Measurements from ENCODE around the gene AFDN. TPM values are rescaled to one million over a fixed set of nuclear protein-coding genes. Genes with fewer than 3 reads are reported as not detected.
A peak's percentile ranks its signal among the peaks of the same experiment; 100 is the strongest.

Gene AFDN
- total and polyA plus RNA-seq, 8 donors = 137 to 422 (median 284) TPM

DNA sequence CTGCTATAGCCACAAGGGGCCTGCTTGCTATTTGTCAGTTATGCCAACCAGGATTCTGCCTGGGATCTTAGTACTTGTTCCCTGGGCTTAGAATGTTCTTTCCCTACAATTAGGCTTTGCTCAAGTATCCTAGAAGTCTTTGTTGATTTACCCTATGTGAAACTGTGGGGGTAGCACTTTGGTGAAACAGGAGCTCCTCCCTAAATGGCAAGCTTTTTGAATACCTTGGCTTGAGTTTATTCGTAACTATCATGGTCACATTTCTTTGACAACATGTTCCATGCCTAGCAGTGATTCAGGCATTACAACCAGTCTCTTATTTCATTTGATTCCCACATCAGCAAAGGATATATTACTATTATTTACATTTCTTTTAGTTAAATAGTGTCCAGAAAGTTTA, 21.2 kb downstream of the AFDN start:
- H3K36me3 ChIP-seq = no peaks in the 10 kb centered on the region
- peak overlapping the region in 1 of 2 donors; percentile 2 for H3K27ac ChIP-seq
- intact Hi-C loops (cut with DNase I) = no loop called here
- DNase-seq (no peak), ATAC-seq (peak; percentile 4)
- TF ChIP-seq, protein P1, sequence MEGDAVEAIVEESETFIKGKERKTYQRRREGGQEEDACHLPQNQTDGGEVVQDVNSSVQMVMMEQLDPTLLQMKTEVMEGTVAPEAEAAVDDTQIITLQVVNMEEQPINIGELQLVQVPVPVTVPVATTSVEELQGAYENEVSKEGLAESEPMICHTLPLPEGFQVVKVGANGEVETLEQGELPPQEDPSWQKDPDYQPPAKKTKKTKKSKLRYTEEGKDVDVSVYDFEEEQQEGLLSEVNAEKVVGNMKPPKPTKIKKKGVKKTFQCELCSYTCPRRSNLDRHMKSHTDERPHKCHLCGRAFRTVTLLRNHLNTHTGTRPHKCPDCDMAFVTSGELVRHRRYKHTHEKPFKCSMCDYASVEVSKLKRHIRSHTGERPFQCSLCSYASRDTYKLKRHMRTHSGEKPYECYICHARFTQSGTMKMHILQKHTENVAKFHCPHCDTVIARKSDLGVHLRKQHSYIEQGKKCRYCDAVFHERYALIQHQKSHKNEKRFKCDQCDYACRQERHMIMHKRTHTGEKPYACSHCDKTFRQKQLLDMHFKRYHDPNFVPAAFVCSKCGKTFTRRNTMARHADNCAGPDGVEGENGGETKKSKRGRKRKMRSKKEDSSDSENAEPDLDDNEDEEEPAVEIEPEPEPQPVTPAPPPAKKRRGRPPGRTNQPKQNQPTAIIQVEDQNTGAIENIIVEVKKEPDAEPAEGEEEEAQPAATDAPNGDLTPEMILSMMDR (IDR thresholded peaks at IDR 0.05) = no peak
- peaks cover 3 to 18% of the 10 kb centered on the region in 2 donors for H3K4me1 ChIP-seq
- H3K9me3 ChIP-seq = no peaks in the 10 kb centered on the region
- no peaks in the 10 kb centered on the region for H3K27me3 ChIP-seq
- no peak overlapping the region for H3K4me3 ChIP-seq

DNA sequence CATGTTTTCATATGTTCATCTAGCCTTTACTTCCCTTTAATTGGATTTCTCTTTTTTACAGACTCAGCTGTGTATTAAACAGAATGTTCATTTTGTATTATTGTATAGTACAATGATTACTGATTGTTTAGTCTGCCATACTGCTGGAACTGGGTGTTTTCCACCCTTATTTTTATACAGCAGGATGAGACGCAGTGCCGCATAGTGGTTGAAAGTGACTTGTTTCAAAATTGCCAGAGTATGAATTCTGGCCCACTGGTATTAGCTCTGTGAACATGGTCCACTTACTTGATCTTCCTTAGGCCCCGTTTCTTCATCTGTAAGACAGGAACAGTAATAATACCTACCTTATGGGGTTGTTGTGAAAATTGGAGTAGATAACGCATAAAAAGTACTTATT, 22.1 kb downstream of the AFDN start:
- ATAC-seq = no peak
- no peak overlapping the region for H3K27ac ChIP-seq
- peaks cover 3 to 18% of the 10 kb centered on the region in 2 donors for H3K4me1 ChIP-seq
- H3K9me3 ChIP-seq = no peaks in the 10 kb centered on the region
- no peak overlapping the region for H3K4me3 ChIP-seq
- intact Hi-C loops (cut with DNase I) = no loop called here
- no peaks in the 10 kb centered on the region for H3K27me3 ChIP-seq
- DNase-seq = no peak
- no peaks in the 10 kb centered on the region for H3K36me3 ChIP-seq
- TF ChIP-seq, protein P1 (IDR thresholded peaks at IDR 0.05) = no peak

DNA sequence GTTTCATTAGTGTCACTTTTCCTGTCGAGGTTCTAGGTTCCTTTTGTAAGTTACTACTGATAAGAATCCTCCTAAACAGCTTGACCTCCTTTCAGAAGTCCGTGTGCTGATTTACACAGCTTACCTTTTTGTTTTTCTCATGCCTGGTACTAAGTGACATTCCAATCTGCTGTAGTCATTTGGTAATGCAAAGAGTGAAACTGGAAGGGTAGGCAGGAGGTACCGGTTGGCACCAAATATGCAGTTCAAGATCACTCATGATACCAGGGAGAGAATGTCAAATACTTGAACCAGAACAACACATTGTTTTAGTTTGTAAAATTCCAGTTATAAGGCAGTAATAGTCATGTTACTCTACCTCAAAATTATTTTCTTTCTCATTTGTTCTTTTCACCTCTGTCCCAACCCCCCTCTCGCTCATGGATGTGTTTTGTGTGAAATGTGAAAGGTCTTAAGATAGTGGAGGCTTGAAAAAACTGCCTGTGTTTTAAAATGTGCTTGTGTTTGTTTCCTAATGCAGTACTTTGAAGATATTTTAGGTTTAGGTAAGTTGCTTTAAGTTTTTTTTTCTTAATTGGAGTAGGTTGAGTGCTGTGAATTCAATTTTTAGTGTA, 23.2 kb downstream of the AFDN start:
- Histone ChIP-seq H3K4me1 (peaks cover 3 to 18% of the 10 kb centered on the region in 2 donors), H3K4me3 (no peak overlapping the region), H3K27me3 (no peaks in the 10 kb centered on the region), H3K36me3 (no peaks in the 10 kb centered on the region), H3K9me3 (no peaks in the 10 kb centered on the region), H3K27ac (peak overlapping the region; percentile 62 to 79)
- TF ChIP-seq, protein P1 (IDR thresholded peaks at IDR 0.05) = no peak
- ATAC-seq = peak; percentile 87
- intact Hi-C loops (cut with DNase I) = no loop called here
- DNase-seq = peak in 1 of 4 donors; percentile 76

DNA sequence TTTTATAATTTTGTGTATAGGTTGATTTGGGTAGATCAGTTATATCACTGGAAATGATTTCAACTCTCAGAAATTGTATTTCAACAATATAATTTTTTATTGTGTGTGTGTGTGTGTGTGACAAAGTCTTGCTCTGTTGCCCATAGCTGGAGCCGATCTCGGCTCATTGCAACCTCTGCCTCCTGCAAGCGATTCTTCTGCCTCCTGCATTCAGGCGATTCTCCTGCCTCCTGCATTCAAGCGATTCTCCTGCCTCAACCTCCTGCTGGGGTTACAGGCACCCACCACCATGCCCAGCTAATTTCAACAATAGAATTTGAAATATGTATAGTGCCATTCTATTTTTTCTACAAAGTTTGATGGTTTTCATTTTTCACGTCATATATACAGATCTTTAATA, 24.1 kb downstream of the AFDN start:
- TF ChIP-seq, protein P1 (IDR thresholded peaks at IDR 0.05) = no peak
- DNase-seq (no peak), ATAC-seq (peak; percentile 39)
- H3K27ac ChIP-seq = peak overlapping the region; percentile 62 to 79
- H3K4me3 ChIP-seq = no peak overlapping the region
- no peaks in the 10 kb centered on the region for H3K9me3 ChIP-seq
- intact Hi-C loops (cut with DNase I) = no loop called here
- H3K4me1 ChIP-seq = peaks cover 7 to 18% of the 10 kb centered on the region in 2 donors
- H3K27me3 ChIP-seq = no peaks in the 10 kb centered on the region
- no peaks in the 10 kb centered on the region for H3K36me3 ChIP-seq

DNA sequence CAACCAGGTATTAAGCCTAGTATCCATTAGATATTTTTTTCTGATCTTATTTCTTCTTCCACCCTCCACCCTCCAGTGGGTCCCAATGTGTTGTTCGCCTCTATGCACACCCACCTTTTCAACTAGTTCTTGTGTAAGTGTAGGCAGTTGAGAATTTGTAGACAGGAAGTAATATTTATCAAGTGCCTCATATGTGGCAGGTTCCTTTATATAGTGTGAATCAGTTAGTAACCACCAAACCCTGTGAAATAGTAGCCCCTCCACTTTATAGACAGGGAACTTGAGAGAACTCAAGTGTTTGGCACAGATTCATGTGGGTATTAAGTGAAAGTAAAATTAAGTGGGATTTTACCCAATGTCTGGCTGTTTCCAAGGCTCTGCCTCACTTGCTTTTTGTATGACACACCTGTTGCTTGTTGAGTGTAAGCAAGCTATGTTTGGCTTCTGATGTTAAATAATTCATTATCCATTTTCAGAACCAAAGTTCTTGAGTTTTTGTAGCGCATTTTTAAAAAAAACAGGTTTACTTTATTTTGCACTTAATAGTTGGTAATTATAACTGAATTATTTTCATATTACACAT, 24.8 kb downstream of the AFDN start:
- Histone ChIP-seq H3K9me3 (no peaks in the 10 kb centered on the region), H3K36me3 (no peaks in the 10 kb centered on the region), H3K27ac (peak overlapping the region; percentile 62 to 79), H3K4me3 (no peak overlapping the region), H3K27me3 (no peaks in the 10 kb centered on the region), H3K4me1 (peaks cover 7 to 18% of the 10 kb centered on the region in 2 donors)
- TF ChIP-seq, protein P1 (IDR thresholded peaks at IDR 0.05) = no peak
- DNase-seq (peak in 1 of 4 donors; percentile 52), ATAC-seq (peak; percentile 17)
- intact Hi-C loops (cut with DNase I) = no loop called here
